Stimulated activated CD4-positive, alpha-beta T cell treated with anti-CD3 and anti-CD28 coated beads, Interleukin-2, amount 100 ng/mL, for 24 hours (primary cell): ENCODE results near the gene PTPN12.
"Not testable (repeated sequence)": the region's sequence is repeated elsewhere in the genome, so short reads cannot be mapped to it uniquely, and the experiment has no call there.

Experiments
- DNase-seq, 2 donors: peaks; one replicate each; pipeline ENCODE4 v3.0.0-alpha.2; 2020

The PTPN12 gene

GRCh38 chr7:77537136-77537777, at the start of gene PTPN12:
TSS of gene PTPN12 (plus strand) at chr7:77537295. CDS start at chr7:77537547, 252 bp downstream.
- peak; percentile 49 to 56 for DNase-seq

- DNase-seq = no peak
These were observed 48.1 kb upstream of the PTPN12 start for GRCh38 chr7:77488986-77489385.

GRCh38 chr7:77497079-77497478, 40.0 kb upstream of the PTPN12 start:
- DNase-seq = no peak

- DNase-seq = no peak
These were observed 38.3 kb upstream of the PTPN12 start for GRCh38 chr7:77498659-77499379.

- no peak for DNase-seq
These were observed 35.9 kb upstream of the PTPN12 start for GRCh38 chr7:77501192-77501515.

GRCh38 chr7:77504951-77505350, 32.1 kb upstream of the PTPN12 start:
- no peak for DNase-seq

- DNase-seq = no peak
These were observed 30.2 kb upstream of the PTPN12 start for GRCh38 chr7:77506899-77507298.

- DNase-seq = not testable (repeated sequence)
These were observed 24.0 kb upstream of the PTPN12 start for GRCh38 chr7:77513002-77513670.

GRCh38 chr7:77516085-77516484, 21.0 kb upstream of the PTPN12 start:
- DNase-seq = no peak

- no peak for DNase-seq
These were observed 16.8 kb upstream of the PTPN12 start for GRCh38 chr7:77520261-77520660.

GRCh38 chr7:77521537-77521936, 15.6 kb upstream of the PTPN12 start:
- DNase-seq = not testable (repeated sequence)

- DNase-seq = no peak
These were observed 12.4 kb upstream of the PTPN12 start for GRCh38 chr7:77524731-77525130.

- no peak for DNase-seq
These were observed 11.9 kb upstream of the PTPN12 start for GRCh38 chr7:77525231-77525630.

GRCh38 chr7:77528368-77528767, 8.7 kb upstream of the PTPN12 start:
- no peak for DNase-seq

GRCh38 chr7:77529279-77529678, 7.8 kb upstream of the PTPN12 start:
- no peak for DNase-seq

GRCh38 chr7:77531038-77531437, 6.1 kb upstream of the PTPN12 start:
- DNase-seq = no peak

GRCh38 chr7:77532247-77532646, 4.8 kb upstream of the PTPN12 start:
- DNase-seq = no peak

- DNase-seq = not testable (repeated sequence)
These were observed 4.4 kb upstream of the PTPN12 start for GRCh38 chr7:77532732-77533131.

GRCh38 chr7:77534046-77534445, 3.0 kb upstream of the PTPN12 start:
- DNase-seq = not testable (repeated sequence)

GRCh38 chr7:77536017-77536412, 1.1 kb upstream of the PTPN12 start:
- DNase-seq = no peak

- peak; percentile 98 for DNase-seq
These were observed 521 bp upstream of the PTPN12 start for GRCh38 chr7:77536413-77537135.

GRCh38 chr7:77537778-77538280, 734 bp downstream of the PTPN12 start:
- DNase-seq = peak; percentile 42 to 43
